Limb (tissue), 2 donors: Measurements from ENCODE around the gene MCC.
"Not testable (repeated sequence)": the region's sequence is repeated elsewhere in the genome, so short reads cannot be mapped to it uniquely, and the experiment has no call there.

ENCODE experiments used
- DNase-seq, 2 donors: peaks; one replicate each; pipeline ENCODE4 v3.0.0-alpha.2; 2016; ENCODE audit errors: extremely low spot score in 2 of 2

MCC gene

GRCh38 chr5:113087976-113088514, 400.2 kb downstream of the MCC start:
- no peak for DNase-seq

- DNase-seq: no peak
Measured at GRCh38 chr5:113085880-113086409, 402.3 kb downstream of the MCC start.

DNA sequence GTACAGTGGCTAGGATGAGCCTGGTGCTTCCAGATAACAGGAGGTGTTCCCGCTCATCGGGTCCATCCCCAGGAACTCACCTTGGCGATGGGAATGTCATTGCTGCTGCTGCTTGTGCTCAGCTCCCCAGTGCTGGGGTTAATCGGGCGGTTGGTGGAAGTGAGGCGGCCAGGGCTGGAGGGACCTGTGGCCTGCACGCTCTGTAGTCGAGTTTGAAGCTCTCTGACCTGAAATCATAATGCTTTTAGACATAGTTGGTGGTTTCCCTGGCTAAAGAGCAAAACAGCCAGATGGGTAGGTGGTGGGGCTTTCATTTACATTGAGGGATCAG, 403.2 kb downstream of the MCC start:
- no peak for DNase-seq

- no peak for DNase-seq
Measured at GRCh38 chr5:113084402-113085083, 403.7 kb downstream of the MCC start.

DNA sequence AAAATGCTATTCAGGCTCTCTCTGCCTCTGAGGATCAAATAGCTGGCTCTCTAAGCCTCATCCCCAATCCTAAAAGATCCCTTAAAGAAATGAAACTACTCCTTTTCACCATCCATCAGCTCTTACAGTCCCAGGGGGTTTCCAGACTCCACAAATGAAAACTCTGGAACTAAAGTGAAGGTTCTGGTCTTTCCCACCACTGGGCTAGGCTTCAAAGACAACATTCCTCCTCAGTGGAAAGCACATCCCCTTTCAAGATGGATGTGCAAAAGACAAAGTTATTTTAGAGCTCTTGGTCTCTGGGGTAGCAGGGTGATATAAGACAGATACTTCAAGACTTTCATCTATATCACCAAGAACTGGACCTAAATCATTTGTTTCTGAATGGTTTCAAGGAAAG, 404.8 kb downstream of the MCC start:
- no peak for DNase-seq

GRCh38 chr5:113082547-113082905, 405.7 kb downstream of the MCC start:
- DNase-seq: no peak

DNA sequence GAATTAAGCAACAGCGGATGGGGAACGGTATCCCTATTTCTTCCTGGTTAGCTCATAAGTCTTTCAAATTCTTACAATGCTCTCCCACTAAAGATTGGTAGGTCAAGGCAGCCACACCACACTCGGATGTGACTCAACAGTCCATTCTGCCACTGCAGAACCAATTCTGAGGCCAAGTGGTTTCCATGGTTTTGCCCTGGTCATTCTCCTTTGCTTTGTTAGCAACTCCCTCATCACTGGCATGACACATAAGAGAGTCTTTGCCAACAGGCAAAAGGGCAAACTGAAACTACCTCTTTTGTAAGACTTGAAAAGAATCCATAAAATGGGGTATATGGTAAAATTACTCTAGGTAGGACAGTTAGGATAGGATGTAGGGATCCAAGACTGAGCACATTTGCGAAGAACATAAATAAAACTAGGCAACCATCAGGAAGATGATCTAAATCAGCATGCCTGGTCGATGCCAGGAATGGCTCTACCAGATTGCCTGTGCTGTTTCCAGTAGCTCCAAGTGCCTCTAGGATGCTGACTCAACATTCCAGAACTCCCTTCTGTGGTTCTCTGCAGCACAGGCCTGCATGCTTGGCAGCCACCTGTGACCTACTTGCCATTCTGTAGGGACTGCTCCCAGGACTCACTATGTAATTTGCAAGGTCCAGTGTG, 406.2 kb downstream of the MCC start:
- no peak for DNase-seq

DNA sequence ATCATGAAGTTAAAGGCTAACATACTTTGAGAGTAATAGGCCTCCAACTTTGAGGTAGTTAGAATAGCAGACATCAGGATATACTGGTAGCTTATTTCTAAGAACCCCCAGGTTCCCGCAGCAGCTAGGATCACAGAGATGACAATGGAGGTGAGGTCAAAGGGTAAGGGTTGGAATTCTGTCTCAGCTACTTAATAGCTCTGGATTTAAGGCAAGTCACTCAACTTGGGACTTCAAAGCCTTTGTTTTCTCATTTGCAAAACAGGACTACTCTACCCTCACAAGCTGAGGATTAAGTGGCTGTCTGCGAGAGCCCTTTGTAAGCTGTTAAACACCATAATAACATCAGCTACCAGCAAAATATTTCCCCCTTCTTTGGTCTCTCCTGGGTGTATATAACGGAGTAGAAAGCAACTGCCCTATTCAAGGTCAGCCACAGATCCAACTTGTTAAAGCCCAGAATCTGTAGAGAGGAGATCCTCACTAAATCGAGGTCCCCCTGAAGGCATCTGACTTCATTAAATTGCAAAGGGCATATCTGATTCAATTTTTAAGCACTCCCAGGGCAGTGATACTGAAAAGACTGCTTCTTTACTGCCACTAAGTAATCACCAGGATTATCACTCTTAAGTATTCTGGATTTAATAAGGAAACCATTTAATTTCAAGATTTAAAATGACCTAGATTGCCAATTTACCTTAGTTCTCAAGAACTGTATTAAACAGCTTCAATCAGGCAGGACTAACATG, 407.0 kb downstream of the MCC start:
- DNase-seq: no peak

- not testable (repeated sequence) for DNase-seq
Measured at GRCh38 chr5:113076649-113077048, 411.6 kb downstream of the MCC start.

GRCh38 chr5:113075019-113075418, 413.2 kb downstream of the MCC start:
- DNase-seq: no peak

DNA sequence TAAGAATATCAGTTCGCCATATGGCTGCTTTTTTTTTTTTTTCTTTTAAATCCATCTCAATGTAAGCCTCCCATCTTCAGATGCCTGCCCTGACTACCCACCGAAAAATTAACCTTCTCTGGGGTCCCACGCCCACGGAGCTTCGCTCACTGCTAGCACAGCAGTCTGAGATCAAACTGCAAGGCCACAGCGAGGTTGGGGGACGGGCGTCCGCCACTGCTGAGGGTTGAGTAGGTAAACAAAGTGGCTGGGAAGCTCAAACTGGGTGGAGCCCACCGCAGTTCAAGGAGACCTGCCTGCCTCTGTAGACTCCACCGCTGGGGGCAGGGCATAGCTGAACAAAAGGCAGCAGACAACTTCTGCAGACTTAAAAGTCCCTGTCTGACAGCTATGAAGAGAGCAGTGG, 414.6 kb downstream of the MCC start:
- DNase-seq: not testable (repeated sequence)

- DNase-seq: no peak
Measured at GRCh38 chr5:113071401-113071800, 416.9 kb downstream of the MCC start.

GRCh38 chr5:113070901-113071300, 417.4 kb downstream of the MCC start:
- DNase-seq: no peak

- no peak for DNase-seq
Measured at GRCh38 chr5:113068559-113068958, 419.7 kb downstream of the MCC start.

- no peak for DNase-seq
Measured at GRCh38 chr5:113067635-113068344, 420.5 kb downstream of the MCC start.

- DNase-seq: no peak
Measured at GRCh38 chr5:113065626-113066025, 422.6 kb downstream of the MCC start.

DNA sequence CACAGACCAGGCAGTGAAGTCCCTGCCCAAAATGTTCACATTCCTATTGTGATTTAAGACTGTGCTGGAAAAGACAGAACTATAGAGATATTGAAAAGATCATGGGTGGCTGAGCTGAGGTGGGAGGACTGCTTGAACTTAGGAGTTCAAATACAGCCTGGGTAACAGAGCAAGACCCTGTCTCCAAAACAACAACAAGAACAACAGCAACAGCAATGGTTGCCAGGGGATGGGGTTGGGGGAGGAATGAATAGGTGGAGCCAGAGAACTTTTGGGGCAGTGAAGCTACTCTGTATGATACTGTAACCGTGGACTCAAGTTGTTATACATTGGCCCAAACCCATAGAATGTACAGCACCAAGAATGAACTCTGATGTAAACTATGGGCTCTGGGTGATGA, 423.4 kb downstream of the MCC start:
- DNase-seq: no peak

DNA sequence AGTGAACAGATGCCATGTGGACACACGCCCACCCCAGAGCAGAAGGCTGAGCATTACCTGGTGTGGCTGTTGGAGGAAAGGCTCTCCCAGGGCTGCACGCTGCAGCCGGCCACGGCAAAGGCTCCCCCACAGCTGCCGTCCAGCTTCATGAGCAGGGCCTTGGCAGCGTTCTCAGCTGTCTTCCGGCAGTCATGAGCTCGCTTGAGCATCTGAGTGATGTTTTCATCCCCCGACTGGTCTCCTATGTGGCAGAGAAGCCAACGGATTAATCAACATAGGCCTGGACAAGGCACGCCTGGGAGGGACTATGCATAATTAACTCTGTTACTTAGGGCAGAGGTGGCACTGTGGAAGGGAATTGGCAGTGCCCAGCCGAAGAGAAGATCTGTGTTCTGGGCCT, 424.3 kb downstream of the MCC start:
- no peak for DNase-seq

- no peak for DNase-seq
Measured at GRCh38 chr5:113062869-113063508, 425.3 kb downstream of the MCC start.

DNA sequence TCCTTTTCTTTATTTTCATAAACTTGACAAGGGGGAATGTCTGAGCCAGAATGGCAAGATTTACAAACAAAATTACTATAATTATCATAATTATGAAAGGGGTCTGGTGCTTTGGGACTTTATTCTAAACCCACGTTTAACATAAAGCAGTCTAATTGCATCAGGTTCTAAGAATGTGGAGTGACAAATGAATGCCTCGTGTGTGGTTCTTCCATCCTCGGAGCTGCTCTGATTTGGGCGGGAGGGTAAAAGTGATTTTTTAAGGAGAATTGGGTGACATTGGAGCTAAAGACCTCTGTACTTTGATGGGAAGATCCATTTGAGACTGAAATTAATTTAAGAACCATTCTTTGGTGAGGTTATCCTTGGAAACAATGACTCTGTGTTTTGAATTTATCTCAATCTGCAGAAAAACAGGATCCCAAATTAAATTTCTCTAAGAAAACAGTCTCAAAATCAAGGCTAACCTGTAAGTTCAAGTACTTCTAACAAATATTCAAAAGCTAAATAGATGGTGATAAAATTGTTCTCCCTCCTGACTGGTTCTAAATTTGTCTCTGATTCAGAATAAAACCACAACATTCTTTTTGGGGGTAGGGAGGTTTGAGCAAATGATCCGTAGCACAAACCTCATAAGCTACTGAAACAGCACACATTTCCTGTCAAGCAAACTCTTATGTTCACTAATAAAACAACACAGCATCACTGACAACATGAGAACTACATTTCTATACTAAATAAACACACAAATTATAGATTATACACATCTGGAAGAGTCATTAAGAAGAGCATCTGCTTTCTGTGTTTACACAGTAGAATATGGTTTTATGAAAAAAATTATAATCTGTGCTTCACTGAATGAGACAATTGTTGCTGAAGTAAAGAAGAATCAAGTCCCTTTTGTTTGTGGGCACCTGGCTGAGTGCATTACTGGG, 426.1 kb downstream of the MCC start:
- no peak for DNase-seq
